GM18861 (cell line): ENCODE measurements around the gene DNAJC5.
A peak's percentile ranks its signal among the peaks of the same experiment; 100 is the strongest.
"Not testable (repeated sequence)": the region's sequence is repeated elsewhere in the genome, so short reads cannot be mapped to it uniquely, and the experiment has no call there.

Experiments
- ATAC-seq: cut with Tn5 transposase; IDR thresholded peaks from one replicate; pipeline ENCODE4 v1.9.1; 2021; ENCODE audit not compliant: unreplicated experiment

Gene DNAJC5

GRCh38 chr20:63952769-63953168 is 57.8 kb downstream of the DNAJC5 start:
- no peak for ATAC-seq

- ATAC-seq = no peak
Measured at GRCh38 chr20:63953764-63954429, 59.0 kb downstream of the DNAJC5 start.

DNA sequence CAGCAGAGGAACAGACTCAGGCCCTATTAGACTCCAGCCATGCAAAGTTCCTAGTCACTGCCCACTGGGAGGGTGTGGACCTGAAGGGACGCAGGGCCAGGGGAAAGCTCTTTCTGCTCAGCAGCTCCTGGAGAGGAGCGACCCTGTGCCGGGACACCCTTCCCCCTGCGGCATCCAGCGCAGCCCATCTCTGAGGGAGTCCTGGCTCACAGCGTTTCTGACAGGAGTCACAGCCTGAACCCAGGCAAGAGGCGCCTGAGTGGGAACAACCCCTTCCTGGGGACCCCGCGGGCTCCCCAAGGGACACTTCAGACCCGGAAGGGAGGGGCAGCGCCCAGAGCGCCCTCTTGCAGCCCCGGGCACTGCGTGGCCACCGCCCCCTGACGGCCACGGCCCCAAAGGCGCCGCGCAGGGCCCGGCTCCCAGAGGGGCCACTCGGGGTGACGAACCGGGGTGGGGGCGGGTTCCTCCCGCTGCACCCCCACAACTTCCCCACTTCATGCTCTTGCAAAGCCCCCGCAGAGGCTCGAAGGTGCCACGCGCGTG is 60.4 kb downstream of the DNAJC5 start:
- peak; percentile 13 for ATAC-seq

DNA sequence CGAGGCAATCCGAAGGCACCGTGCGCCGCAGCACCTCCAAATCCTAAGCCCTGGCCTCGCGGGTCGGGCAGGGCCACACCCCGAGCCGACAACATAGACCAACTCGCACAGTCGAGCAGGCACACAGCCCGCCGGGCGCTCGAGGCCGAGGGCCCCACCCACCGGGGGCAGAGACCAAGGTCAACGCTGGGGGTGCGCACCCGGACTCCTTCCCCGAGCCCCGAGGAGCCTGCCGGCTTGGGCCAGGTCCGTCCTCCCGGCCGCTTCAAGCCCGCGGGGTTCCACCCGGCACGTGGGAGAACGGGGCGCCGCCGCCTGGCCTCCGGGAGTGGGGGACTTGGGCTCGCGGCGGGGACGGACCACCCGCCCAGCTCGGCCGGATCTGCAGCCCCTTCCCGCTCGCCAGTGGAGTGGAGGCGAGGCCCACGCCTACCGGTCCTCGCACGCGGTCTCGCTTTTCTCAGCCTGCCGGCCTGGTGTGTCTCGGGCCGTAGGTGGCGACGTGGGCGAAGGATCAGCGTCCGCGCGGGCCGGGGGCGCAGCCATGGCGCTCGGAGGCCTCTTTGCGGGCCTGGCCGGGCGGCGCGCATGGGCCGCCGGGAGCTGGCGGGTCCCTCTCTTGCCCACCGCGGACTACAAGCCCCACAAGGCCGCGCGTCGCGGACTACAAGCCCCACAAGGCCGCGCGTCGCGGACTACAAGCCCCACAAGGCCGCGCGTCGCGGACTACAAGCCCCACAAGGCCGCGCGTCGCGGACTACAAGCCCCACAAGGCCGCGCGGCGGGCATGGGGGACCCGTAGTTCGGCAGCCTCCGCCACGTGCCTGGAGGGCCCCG is 61.1 kb downstream of the DNAJC5 start, which contains the start of gene UCKL1:
TSS of gene UCKL1 (minus strand) at position 590 of the 837 bp plus-strand sequence. CDS start at position 546, 44 bp downstream.
- peak; percentile 61 for ATAC-seq

DNA sequence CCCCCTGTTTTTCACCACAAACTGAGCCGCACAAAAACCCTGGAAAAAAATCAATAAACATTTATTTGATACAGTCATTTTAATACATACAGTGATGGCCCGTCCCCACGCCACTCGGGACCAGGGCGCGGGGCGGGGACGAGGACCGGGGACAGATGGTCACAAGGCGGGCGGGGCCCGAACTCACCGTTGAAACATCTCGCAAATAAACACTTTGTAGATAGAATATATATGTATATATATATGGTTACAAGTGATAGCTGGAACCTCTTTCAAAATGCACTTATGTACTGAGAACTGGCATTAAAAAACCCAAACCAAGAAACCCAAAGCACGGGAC is 61.7 kb downstream of the DNAJC5 start:
- ATAC-seq = no peak

DNA sequence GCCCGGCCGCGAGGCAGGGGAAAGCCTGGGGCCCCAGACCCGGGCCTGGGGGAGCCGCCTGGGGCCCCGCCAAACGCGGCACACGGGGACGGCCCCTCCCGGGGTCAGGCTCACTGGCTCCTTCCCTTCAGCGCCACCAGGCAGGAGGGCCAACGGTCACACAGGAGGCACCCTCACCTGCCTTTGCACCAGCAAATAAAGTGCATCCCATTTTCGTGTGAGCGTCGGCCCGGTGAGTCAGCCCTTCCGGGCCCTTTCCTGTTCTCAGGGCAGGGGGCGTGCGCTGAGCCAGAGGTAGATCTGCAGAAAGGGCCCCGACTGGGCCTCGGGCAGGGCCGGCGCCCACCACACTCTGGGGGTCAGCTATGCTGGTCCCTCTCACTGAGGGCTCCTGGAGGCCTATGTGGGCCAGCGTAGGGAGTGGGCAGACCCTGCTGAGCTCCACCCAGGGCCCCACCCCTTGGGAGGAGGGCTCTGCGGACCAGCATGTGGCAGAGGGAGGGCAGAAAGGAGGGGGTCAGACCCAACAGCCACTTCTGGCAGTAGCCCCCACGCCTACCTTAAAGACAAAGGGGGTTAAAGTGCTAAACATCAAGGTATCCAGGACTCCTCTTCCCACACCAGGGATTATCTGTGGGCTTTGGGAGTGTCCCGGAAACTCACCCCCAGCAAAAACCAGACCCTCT is 62.2 kb downstream of the DNAJC5 start:
- ATAC-seq = peak; percentile 17

- no peak for ATAC-seq
Measured at GRCh38 chr20:63957690-63958441, 62.9 kb downstream of the DNAJC5 start.

DNA sequence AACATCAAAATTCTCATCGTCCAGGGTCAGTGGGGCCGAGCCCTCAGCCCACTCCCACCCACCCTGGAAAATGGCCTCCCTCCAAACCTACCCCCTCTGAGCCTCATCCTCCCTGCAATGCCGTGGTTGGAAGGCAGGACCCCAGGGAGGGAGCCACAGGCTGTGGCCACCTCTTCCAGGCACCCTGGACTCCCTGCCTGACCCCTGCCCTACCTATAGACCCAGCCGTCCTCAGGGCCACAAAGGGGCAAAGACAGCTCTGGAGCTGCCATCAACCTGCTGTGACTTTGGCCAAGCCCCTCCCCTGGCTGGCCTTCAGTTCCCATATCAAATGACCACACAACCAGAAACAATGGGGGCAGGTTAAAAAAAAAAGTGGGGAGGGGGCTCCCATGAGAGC is 63.5 kb downstream of the DNAJC5 start:
- ATAC-seq = no peak

DNA sequence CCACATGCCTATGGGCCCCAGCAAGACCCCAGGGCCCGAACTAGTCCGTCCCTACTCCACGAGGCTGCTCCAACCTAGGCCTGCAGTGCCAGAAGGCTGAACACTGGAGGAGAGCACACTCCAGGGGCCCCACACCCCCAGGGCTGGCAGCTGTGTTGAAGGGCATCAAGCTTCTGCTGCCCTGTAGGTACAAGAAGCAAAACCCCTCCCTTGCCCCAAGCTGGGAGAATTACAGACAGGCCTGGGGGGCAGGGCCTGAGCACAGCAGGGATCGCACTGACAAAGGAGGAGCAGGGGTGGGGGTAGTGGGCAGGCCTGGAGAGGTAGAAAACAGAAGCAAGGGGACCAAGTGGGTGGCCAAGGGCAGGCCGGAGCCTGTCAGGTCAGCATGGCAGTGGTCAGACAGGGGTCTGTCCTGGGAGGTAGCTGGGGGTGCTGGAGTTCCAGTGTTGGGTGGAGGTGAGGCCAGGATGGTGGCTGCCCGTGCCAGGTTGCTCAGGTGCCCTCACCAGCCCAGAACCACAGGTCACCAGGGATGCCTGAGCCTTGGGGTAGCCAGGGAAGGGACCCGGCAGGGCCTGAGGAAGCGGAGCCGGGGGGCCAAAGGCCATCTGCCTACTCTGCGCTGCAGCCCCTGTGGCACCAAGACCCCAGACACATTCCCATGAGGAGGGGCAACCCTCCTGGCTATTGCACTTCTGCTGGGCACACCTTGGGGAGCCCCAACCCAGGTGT is 64.2 kb downstream of the DNAJC5 start:
- no peak for ATAC-seq

DNA sequence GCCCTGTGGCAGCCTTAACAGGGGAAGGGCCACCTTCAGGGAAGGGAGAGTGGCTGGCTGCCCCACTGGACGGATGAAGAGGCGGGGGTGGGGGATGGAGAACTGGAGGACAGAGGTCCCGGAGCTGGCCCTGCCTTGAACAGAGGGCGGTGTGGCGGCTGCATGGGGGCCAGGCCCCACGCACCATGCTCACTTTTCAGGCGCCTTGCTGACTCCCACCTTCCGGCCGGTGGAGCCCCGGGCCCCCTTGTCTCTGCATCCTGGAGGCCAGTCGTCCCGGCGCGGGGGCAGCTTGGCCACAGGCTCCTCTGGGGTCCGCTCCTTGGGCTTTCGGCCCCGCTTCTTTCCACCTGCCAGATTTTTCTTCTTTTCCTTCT is 64.8 kb downstream of the DNAJC5 start:
- no peak for ATAC-seq

DNA sequence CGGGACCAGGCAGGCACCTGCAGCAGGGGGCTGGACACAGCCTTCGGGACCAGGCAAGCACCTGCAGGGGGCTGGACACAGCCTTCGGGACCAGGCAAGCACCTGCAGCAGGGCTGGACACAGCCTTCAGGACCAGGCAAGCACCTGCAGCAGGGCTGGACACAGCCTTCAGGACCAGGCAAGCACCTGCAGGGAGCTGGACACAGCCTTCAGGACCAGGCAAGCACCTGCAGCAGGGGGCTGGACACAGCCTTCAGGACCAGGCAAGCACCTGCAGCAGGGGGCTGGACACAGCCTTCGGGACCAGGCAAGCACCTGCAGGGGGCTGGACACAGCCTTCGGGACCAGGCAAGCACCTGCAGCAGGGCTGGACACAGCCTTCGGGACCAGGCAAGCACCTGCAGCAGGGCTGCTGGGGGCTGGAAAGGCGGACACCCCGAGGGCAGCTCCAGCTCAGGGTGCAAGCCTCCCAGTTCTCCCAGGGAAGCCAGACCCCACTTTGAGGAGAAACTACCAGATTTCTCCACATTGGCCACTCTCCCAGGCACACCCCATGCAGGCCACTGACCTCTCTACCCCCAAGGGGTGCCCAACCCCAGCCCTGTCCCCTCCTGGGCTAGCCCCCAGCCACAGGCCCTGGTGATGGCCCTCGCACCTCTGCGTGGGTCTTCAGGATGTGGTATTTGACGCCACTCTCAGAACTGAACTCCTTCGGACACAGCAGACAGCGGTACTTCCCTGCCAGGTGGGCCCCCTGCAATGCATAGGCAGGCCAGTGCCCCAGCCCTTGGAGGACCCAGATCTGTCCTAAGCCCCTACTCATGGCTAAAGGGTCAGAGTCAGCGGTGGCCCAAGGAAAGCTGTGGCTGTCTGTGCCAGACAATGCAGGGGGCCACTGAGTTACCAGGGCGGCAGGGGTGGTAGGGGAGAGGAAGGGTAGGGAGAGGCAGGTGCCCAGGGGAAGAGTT is 66.0 kb downstream of the DNAJC5 start:
- not testable (repeated sequence) for ATAC-seq

DNA sequence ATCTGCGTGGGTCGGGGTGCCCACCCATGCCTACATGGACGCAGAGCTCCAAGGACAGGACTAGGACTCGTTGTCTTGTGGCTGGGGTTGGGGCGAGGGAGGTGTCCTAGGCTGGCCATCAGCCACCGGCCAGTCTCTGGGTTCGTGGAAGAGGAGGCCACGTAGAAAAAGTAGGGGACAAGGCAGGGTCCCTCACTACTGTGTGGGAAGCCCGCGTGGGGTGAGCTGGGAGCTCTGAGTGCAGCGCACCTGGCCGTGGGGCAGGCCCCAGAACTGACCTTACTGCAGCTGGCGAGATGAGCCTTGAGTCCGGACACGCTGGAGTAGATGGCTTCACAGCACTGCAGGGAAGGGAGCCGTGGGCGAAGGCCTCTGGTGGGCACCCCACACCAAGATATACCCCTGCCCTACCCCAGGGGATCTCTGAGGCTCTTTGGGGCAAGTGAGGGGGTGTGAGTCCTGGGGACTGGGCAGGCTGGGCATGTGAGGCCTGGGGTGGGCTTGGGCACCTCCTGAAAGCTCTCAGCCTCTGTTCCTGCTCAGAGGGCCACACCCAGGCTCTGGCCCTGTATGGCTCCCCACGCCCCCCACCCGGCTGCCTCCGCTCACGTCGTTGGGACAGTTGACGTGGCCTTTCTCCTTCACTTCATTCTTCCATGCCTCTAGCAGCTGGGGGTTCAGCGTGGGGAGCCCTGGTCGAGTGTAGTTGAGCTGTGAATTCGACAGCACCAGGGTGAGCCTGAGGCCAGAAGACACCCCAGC is 66.9 kb downstream of the DNAJC5 start:
- ATAC-seq = no peak

- no peak for ATAC-seq
Measured at GRCh38 chr20:63962426-63963347, 67.8 kb downstream of the DNAJC5 start.

GRCh38 chr20:63963348-63963741 is 68.4 kb downstream of the DNAJC5 start:
- ATAC-seq = no peak

DNA sequence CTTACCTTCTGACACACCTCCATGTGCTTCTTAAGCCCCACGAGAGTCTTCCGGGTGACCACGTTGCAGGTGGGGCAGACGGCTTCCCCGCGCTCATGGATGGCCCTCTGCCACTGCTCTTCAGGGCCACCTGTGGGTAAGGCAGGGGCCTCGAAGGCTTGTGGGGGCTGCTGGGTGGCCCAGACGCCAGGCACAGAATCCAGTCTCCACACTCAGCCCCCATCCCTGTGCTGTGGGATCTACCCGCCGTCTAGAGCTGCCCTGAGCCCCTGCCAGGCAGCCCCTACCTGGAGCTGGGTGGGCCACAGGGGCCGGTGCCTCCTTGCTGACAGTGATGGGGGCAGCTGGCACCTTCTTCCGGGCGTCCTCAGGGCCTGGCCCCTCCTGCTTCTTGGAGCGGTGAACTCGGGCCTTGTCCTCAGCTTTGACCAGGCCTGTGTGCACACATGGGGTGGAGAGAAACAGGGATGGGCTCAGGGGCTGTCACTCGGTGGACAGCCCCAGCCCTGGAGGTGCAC is 68.9 kb downstream of the DNAJC5 start:
- no peak for ATAC-seq

DNA sequence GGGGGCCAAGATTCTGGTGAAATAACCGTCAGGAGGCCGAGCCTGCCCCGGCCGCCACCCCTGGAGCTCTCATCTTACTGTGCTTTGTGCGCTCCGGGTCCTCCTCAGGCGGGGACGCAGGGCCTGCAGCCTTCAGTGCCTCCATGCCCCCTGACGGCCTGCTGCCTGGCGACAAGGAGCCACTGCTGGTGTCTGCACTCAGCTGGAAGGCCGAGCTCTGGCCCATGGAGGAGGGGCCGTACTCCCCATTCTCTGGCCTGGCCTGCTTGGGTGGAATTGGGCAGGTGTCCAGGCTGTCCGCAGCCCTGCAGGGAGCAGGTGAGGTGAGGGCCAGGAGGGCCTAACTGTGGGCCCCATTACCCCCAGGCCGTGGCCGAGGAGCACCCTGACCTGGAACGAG is 69.5 kb downstream of the DNAJC5 start:
- ATAC-seq = no peak
